ENCODE results near the gene S100A3.
"Not testable (repeated sequence)": the region's sequence is repeated elsewhere in the genome, so short reads cannot be mapped to it uniquely, and the experiment has no call there.

The S100A3 gene

GRCh38 chr1:153570874-153571273, 21.8 kb upstream of the S100A3 start:
- H3K4me3 ChIP-seq (ENCODE audit: low read depth in 1 of 2, low read length in 2 of 2): no peak overlapping the region
- H3K36me3 ChIP-seq (ENCODE audit: control insufficient read depth in 1 of 2, insufficient read depth in 2 of 2, low read length in 2 of 2): no peaks in the 10 kb centered on the region
- no peak overlapping the region for H3K27ac ChIP-seq (ENCODE audit: low read depth, low read length)
- no peaks in the 10 kb centered on the region for H3K27me3 ChIP-seq (ENCODE audit: control insufficient read depth in 1 of 2, insufficient read depth in 2 of 2, low read length in 2 of 2)
- H3K9me3 ChIP-seq (ENCODE audit: control insufficient read depth in 1 of 2, low read length in 2 of 2): no peaks in the 10 kb centered on the region
- H3K9ac ChIP-seq (ENCODE audit: low read depth in 1 of 2, low read length in 2 of 2): no peak overlapping the region
- peaks cover 38 to 44% of the 10 kb centered on the region in 2 donors for H3K4me1 ChIP-seq (ENCODE audit: control insufficient read depth in 1 of 2, insufficient read depth in 2 of 2, low read length in 2 of 2)

GRCh38 chr1:153569465-153569864, 20.4 kb upstream of the S100A3 start:
- peaks cover 45 to 54% of the 10 kb centered on the region in 2 donors for H3K4me1 ChIP-seq (ENCODE audit: control insufficient read depth in 1 of 2, insufficient read depth in 2 of 2, low read length in 2 of 2)

GRCh38 chr1:153568367-153569099, 19.5 kb upstream of the S100A3 start:
- Histone ChIP-seq H3K36me3 (ENCODE audit: control insufficient read depth in 1 of 2, insufficient read depth in 2 of 2, low read length in 2 of 2) (no peaks in the 10 kb centered on the region), H3K4me3 (ENCODE audit: low read depth in 1 of 2, low read length in 2 of 2) (peak overlapping the region; percentile 63), H3K4me1 (ENCODE audit: control insufficient read depth in 1 of 2, insufficient read depth in 2 of 2, low read length in 2 of 2) (peaks cover 45 to 55% of the 10 kb centered on the region in 2 donors), H3K9ac (ENCODE audit: low read depth in 1 of 2, low read length in 2 of 2) (peak overlapping the region; percentile 59 to 82), H3K9me3 (ENCODE audit: control insufficient read depth in 1 of 2, low read length in 2 of 2) (no peaks in the 10 kb centered on the region), H3K27ac (ENCODE audit: low read depth, low read length) (peak overlapping the region; percentile 64), H3K27me3 (ENCODE audit: control insufficient read depth in 1 of 2, insufficient read depth in 2 of 2, low read length in 2 of 2) (no peaks in the 10 kb centered on the region)

More at GRCh38 chr1:153569465-153569864, 20.4 kb upstream of the S100A3 start:
- Histone ChIP-seq H3K27ac (ENCODE audit: low read depth, low read length) (no peak overlapping the region), H3K27me3 (ENCODE audit: control insufficient read depth in 1 of 2, insufficient read depth in 2 of 2, low read length in 2 of 2) (no peaks in the 10 kb centered on the region), H3K9ac (ENCODE audit: low read depth in 1 of 2, low read length in 2 of 2) (no peak overlapping the region), H3K36me3 (ENCODE audit: control insufficient read depth in 1 of 2, insufficient read depth in 2 of 2, low read length in 2 of 2) (no peaks in the 10 kb centered on the region), H3K4me3 (ENCODE audit: low read depth in 1 of 2, low read length in 2 of 2) (no peak overlapping the region), H3K9me3 (ENCODE audit: control insufficient read depth in 1 of 2, low read length in 2 of 2) (no peaks in the 10 kb centered on the region)

DNA sequence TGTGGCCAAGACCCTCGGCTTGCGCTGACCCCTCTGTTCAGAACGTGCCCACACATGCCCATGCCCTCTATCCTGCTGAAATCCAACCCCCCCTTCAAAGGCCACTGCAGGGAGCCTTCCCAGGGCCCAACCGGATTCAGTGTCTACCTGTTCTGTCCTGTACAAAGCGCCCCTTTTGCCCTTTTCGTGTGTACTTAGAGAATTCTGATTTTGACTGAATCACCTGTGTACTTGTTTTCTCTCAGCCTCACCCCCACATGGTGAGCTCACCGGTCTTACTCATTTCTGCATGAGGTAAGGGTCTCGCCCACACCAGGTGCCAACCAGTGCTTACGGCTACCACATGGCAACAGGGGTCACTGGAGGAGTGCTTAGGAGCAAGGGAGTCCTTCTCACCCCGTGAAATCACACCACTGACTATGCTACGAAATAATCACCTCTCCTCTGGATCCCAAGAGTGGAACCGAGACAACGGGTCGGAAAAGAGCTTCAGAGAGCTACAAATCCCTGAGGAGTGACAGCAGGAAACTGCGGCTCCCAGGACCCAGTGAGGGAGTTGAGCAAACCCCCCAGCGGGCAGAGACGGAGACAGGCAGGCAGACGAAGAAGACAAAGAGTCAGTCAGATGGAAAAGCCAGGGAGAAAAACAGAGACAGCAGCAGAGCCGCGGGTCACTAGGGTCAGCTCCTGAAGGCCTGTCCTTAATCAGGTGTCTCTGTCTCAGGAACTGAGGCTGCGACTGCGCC, 18.7 kb upstream of the S100A3 start:
- Histone ChIP-seq H3K27me3 (ENCODE audit: control insufficient read depth in 1 of 2, insufficient read depth in 2 of 2, low read length in 2 of 2) (no peaks in the 10 kb centered on the region), H3K4me3 (ENCODE audit: low read depth in 1 of 2, low read length in 2 of 2) (peak overlapping the region; percentile 63), H3K4me1 (ENCODE audit: control insufficient read depth in 1 of 2, insufficient read depth in 2 of 2, low read length in 2 of 2) (peaks cover 45 to 49% of the 10 kb centered on the region in 2 donors), H3K36me3 (ENCODE audit: control insufficient read depth in 1 of 2, insufficient read depth in 2 of 2, low read length in 2 of 2) (no peaks in the 10 kb centered on the region), H3K9ac (ENCODE audit: low read depth in 1 of 2, low read length in 2 of 2) (peak overlapping the region; percentile 35 to 59), H3K27ac (ENCODE audit: low read depth, low read length) (peak overlapping the region; percentile 64), H3K9me3 (ENCODE audit: control insufficient read depth in 1 of 2, low read length in 2 of 2) (no peaks in the 10 kb centered on the region)

GRCh38 chr1:153566414-153567371, 17.6 kb upstream of the S100A3 start:
- no peaks in the 10 kb centered on the region for H3K36me3 ChIP-seq (ENCODE audit: control insufficient read depth in 1 of 2, insufficient read depth in 2 of 2, low read length in 2 of 2)
- no peaks in the 10 kb centered on the region for H3K9me3 ChIP-seq (ENCODE audit: control insufficient read depth in 1 of 2, low read length in 2 of 2)
- H3K4me3 ChIP-seq (ENCODE audit: low read depth in 1 of 2, low read length in 2 of 2): peak overlapping the region in 1 of 2 donors; percentile 35
- peaks cover 41 to 45% of the 10 kb centered on the region in 2 donors for H3K4me1 ChIP-seq (ENCODE audit: control insufficient read depth in 1 of 2, insufficient read depth in 2 of 2, low read length in 2 of 2)
- no peaks in the 10 kb centered on the region for H3K27me3 ChIP-seq (ENCODE audit: control insufficient read depth in 1 of 2, insufficient read depth in 2 of 2, low read length in 2 of 2)
- H3K27ac ChIP-seq (ENCODE audit: low read depth, low read length): peak overlapping the region; percentile 97
- H3K9ac ChIP-seq (ENCODE audit: low read depth in 1 of 2, low read length in 2 of 2): peak overlapping the region; percentile 43 to 83

- Histone ChIP-seq H3K9me3 (ENCODE audit: control insufficient read depth in 1 of 2, low read length in 2 of 2) (no peaks in the 10 kb centered on the region), H3K36me3 (ENCODE audit: control insufficient read depth in 1 of 2, insufficient read depth in 2 of 2, low read length in 2 of 2) (no peaks in the 10 kb centered on the region), H3K4me3 (ENCODE audit: low read depth in 1 of 2, low read length in 2 of 2) (peak within 1 kb of the TSS in 1 of 2 donors; percentile 35), H3K9ac (ENCODE audit: low read depth in 1 of 2, low read length in 2 of 2) (peak within 1 kb of the TSS; percentile 43 to 83), H3K27me3 (ENCODE audit: control insufficient read depth in 1 of 2, insufficient read depth in 2 of 2, low read length in 2 of 2) (no peaks in the 10 kb centered on the region), H3K4me1 (ENCODE audit: control insufficient read depth in 1 of 2, insufficient read depth in 2 of 2, low read length in 2 of 2) (peaks cover 38 to 42% of the 10 kb centered on the region in 2 donors), H3K27ac (ENCODE audit: low read depth, low read length) (peak within 1 kb of the TSS; percentile 97)
These were observed 16.7 kb upstream of the S100A3 start, which contains the start of gene S100A2 for GRCh38 chr1:153565529-153566374. S100A2 (minus strand) TSS chr1:153565844; CDS start chr1:153563877, 1,967 bp downstream.

DNA sequence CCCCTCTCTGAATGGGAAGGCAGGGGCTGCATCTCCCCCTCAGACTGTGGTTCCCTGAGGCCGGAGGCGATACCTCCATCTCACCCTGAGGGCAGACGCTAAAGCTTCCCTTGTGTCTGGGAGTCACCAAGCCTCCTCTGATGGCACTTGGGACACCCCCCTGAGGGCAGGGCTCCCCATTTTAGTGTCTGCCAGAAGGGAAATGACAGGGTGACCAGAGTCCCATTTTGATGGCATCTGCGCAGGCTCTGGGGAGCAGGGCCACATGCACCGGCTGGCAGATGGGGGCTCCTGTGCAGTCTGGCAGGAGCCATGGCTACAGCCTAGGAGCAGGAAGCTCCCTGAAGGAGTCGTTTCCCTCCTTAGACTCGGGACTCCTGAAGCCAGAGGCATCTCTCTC, 14.9 kb upstream of the S100A3 start:
- no peak overlapping the region for H3K4me3 ChIP-seq (ENCODE audit: low read depth in 1 of 2, low read length in 2 of 2)
- no peaks in the 10 kb centered on the region for H3K36me3 ChIP-seq (ENCODE audit: control insufficient read depth in 1 of 2, insufficient read depth in 2 of 2, low read length in 2 of 2)
- H3K27ac ChIP-seq (ENCODE audit: low read depth, low read length): no peak overlapping the region
- H3K4me1 ChIP-seq (ENCODE audit: control insufficient read depth in 1 of 2, insufficient read depth in 2 of 2, low read length in 2 of 2): peaks cover 35 to 37% of the 10 kb centered on the region in 2 donors
- H3K9ac ChIP-seq (ENCODE audit: low read depth in 1 of 2, low read length in 2 of 2): no peak overlapping the region
- no peaks in the 10 kb centered on the region for H3K27me3 ChIP-seq (ENCODE audit: control insufficient read depth in 1 of 2, insufficient read depth in 2 of 2, low read length in 2 of 2)
- no peaks in the 10 kb centered on the region for H3K9me3 ChIP-seq (ENCODE audit: control insufficient read depth in 1 of 2, low read length in 2 of 2)

GRCh38 chr1:153563483-153563901, 14.4 kb upstream of the S100A3 start:
- H3K4me3 ChIP-seq (ENCODE audit: low read depth in 1 of 2, low read length in 2 of 2): no peak overlapping the region
- no peaks in the 10 kb centered on the region for H3K27me3 ChIP-seq (ENCODE audit: control insufficient read depth in 1 of 2, insufficient read depth in 2 of 2, low read length in 2 of 2)
- no peak overlapping the region for H3K27ac ChIP-seq (ENCODE audit: low read depth, low read length)
- H3K9me3 ChIP-seq (ENCODE audit: control insufficient read depth in 1 of 2, low read length in 2 of 2): no peaks in the 10 kb centered on the region
- H3K9ac ChIP-seq (ENCODE audit: low read depth in 1 of 2, low read length in 2 of 2): no peak overlapping the region
- peaks cover 32 to 35% of the 10 kb centered on the region in 2 donors for H3K4me1 ChIP-seq (ENCODE audit: control insufficient read depth in 1 of 2, insufficient read depth in 2 of 2, low read length in 2 of 2)
- H3K36me3 ChIP-seq (ENCODE audit: control insufficient read depth in 1 of 2, insufficient read depth in 2 of 2, low read length in 2 of 2): no peaks in the 10 kb centered on the region

DNA sequence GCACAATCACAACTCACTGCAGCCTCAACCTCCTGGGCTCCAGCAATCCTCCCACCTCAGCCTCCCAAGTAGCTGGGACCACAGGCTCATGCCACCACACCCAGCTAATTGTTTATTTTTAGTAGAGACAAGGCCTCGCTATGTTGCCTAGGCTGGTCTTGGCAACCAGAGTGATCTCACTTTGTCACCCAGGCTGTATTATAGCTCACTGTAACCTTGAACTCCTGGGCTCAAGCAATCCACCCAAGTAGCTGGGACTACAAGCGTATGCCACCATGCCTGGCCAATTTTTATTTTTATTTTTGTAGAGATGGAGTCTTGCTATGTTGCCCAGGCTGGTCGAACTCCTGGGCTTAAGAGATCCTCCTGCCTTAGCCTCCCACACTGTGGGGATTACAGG, 13.0 kb upstream of the S100A3 start:
- not testable (repeated sequence) for H3K4me3 ChIP-seq (ENCODE audit: low read depth in 1 of 2, low read length in 2 of 2); H3K9me3 ChIP-seq (ENCODE audit: control insufficient read depth in 1 of 2, low read length in 2 of 2); H3K36me3 ChIP-seq (ENCODE audit: control insufficient read depth in 1 of 2, insufficient read depth in 2 of 2, low read length in 2 of 2); H3K27me3 ChIP-seq (ENCODE audit: control insufficient read depth in 1 of 2, insufficient read depth in 2 of 2, low read length in 2 of 2); H3K27ac ChIP-seq (ENCODE audit: low read depth, low read length); H3K9ac ChIP-seq (ENCODE audit: low read depth in 1 of 2, low read length in 2 of 2)
- peaks cover 18 to 22% of the 10 kb centered on the region in 2 donors for H3K4me1 ChIP-seq (ENCODE audit: control insufficient read depth in 1 of 2, insufficient read depth in 2 of 2, low read length in 2 of 2)
